GM12878 (cell line): ENCODE measurements around the gene USP50. TPM values are rescaled to one million over a fixed set of nuclear protein-coding genes. Genes with fewer than 3 reads are reported as not detected.
"Not testable (repeated sequence)": the region's sequence is repeated elsewhere in the genome, so short reads cannot be mapped to it uniquely, and the experiment has no call there.

ENCODE experiments used
- ATAC-seq: fragments of 200-7000 bp; cut with Tn5 transposase; 3 replicates; pipeline ENCODE4 v1.9.1; 2020; ENCODE audit warnings: mild to moderate bottlenecking, moderate library complexity
- BruUV-seq: library from RNA; stranded (reverse); fragments of 400-500 nt; replicated peaks from 2 replicates; lab custom pipeline; 2021; lab: Mats Ljungman, UMichigan
- CTCF ChIA-PET: fragments of 300-600 bp; sonication (Branson Sonifier 250); formaldehyde crosslinking; extraction: SDS; loops from one replicate; lab custom pipeline; 2021; ENCODE audit warnings: inconsistent platforms; lab: Yijun Ruan, JAX
- POLR2A ChIA-PET: fragments of 350-600 bp; formaldehyde crosslinking; extraction: SDS; loops from one replicate; lab custom pipeline; 2021; ENCODE audit warnings: inconsistent platforms; lab: Charles Lee
- RAD21 ChIA-PET: fragments of 300-600 bp; sonication (Branson Sonifier 250); formaldehyde crosslinking; loops from one replicate; lab custom pipeline; 2023; ENCODE audit warnings: antibody characterized with exemption; ENCODE audit not compliant: unreplicated experiment; lab: Charles Lee
- SMC1A ChIA-PET: fragments of 300-600 bp; sonication (Branson Sonifier 250); formaldehyde crosslinking; loops from one replicate; lab custom pipeline; 2023; ENCODE audit not compliant: unreplicated experiment, uncharacterized antibody; lab: Charles Lee
- DNase-seq: peaks from one replicate; pipeline ENCODE4 v3.0.0-alpha.2; 2011; ENCODE audit warnings: low read depth, low spot score
- FAIRE-seq: peaks from 3 replicates; lab custom pipeline; 2011; peaks lifted over from hg19 to GRCh38; lab: Jason Lieb, UNC
- H2AFZ ChIP-seq: 2 replicates; pipeline ENCODE4 v1.6.0; 2011; ENCODE audit warnings: low read depth, low read length, control low read depth; ENCODE audit not compliant: control insufficient read depth
- H3K27ac ChIP-seq: 2 replicates; pipeline ENCODE4 v1.5.1; 2011; ENCODE audit warnings: control low read depth; ENCODE audit not compliant: control insufficient read depth, insufficient read depth
- H3K27me3 ChIP-seq, 2 experiments: replicated peaks in 1 of 2; 2 replicates each; pipeline versions ENCODE4 v1.6.0 to v1.6.1; 2011; ENCODE audit warnings: low read length in 1 of 2; ENCODE audit not compliant: control insufficient read depth in 2 of 2, insufficient read depth in 2 of 2
- H3K36me3 ChIP-seq, 2 experiments: 2 replicates each; pipeline ENCODE4 v1.5.1; 2011; ENCODE audit warnings: low read length in 1 of 2; ENCODE audit not compliant: control insufficient read depth in 2 of 2, insufficient read depth in 2 of 2
- H3K4me1 ChIP-seq: 2 replicates; pipeline ENCODE4 v1.6.1; 2011; ENCODE audit warnings: mild to moderate bottlenecking, low read length, moderate library complexity, mixed read lengths; ENCODE audit not compliant: control insufficient read depth, insufficient read depth
- H3K4me2 ChIP-seq: 2 replicates; pipeline ENCODE4 v1.6.0; 2011; ENCODE audit warnings: control low read depth; ENCODE audit not compliant: control insufficient read depth, insufficient read depth
- H3K4me3 ChIP-seq: fragments of 200-600 bp; sonication (generic); 2 replicates; pipeline ENCODE4 v1.5.1; 2016
- H3K79me2 ChIP-seq: 2 replicates; pipeline ENCODE4 v1.6.0; 2011; ENCODE audit warnings: low read length; ENCODE audit not compliant: control insufficient read depth, insufficient read depth
- H3K9ac ChIP-seq: 2 replicates; pipeline ENCODE4 v1.8.0; 2011; ENCODE audit warnings: low read length, control low read depth, mixed read lengths; ENCODE audit not compliant: control insufficient read depth, insufficient read depth
- H3K9me3 ChIP-seq: replicated peaks from 3 replicates; pipeline ENCODE4 v1.5.1; 2011; ENCODE audit warnings: mild to moderate bottlenecking, low read length; ENCODE audit not compliant: control insufficient read depth, insufficient read depth
- H4K20me1 ChIP-seq: 2 replicates; pipeline ENCODE4 v1.6.0; 2011; ENCODE audit not compliant: control insufficient read depth, insufficient read depth
- ASH2L ChIP-seq: fragments of 300-600, 200-600 bp; sonication (generic); IDR thresholded peaks from 2 replicates; pipeline ENCODE4 v1.6.1; 2017; ENCODE audit warnings: low read depth, mild to moderate bottlenecking, borderline replicate concordance
- CHD1 ChIP-seq: IDR thresholded peaks from 2 replicates; pipeline ENCODE4 v1.6.1; 2012; ENCODE audit warnings: low read depth, low read length, improper control_type of control experiment
- LARP7 ChIP-seq: fragments of 450-650 bp; IDR thresholded peaks from 2 replicates; pipeline ENCODE4 v1.6.1; 2017; ENCODE audit warnings: mild to moderate bottlenecking
- NR2F1 ChIP-seq: fragments of 450-650 bp; conservative IDR thresholded peaks from 2 replicates; pipeline ENCODE4 v1.6.1; 2017; ENCODE audit warnings: mild to moderate bottlenecking
- SMC3 ChIP-seq: IDR thresholded peaks from 2 replicates; pipeline ENCODE4 v1.6.1; 2011; ENCODE audit warnings: low read length, improper control_type of control experiment, borderline replicate concordance
- WGBS: methylation state at CpG from one replicate; pipeline ENCODE4 v1.1.6; 2016; ENCODE audit warnings: low lambda C conversion rate; ENCODE audit not compliant: insufficient replicate concordance, insufficient coverage; ENCODE audit errors: missing lambda C conversion rate; 5-methylcytosine and 5-hydroxymethylcytosine counted together
- in situ Hi-C: fragments of 300-500 bp; cut with MboI; formaldehyde crosslinking; loops from 9 replicates; pipeline ENCODE4 v1.14.3; 2018; ENCODE audit warnings: mixed read lengths
- intact Hi-C: fragments of 100-400 bp; cut with micrococcal nuclease; formaldehyde crosslinking; loops from one replicate; pipeline ENCODE4 v1.14.2; 2022; ENCODE audit not compliant: unreplicated experiment
- polyA plus RNA-seq, 11 experiments: library from polyadenylated mRNA; depleted of rRNA in 4 of 11; unstranded in 6 of 11; stranded (reverse) in 5 of 11; fragments of >200 nt; fragmentation: Nextera tagmentation in 4 of 11; fragmentation: Illumina TruSeq in 1 of 11; extraction: Ambion mirVana in 4 of 11; extraction: Trizol in 1 of 11; gene quantifications; 1 replicate in 1 of 11; 2 replicates in 10 of 11; pipeline versions ENCODE4 v1.2.1 to v1.2.3, GENCODE V29; 2011 to 2016; ENCODE audit warnings: inconsistent platforms in 2 of 11, missing spikeins in 2 of 11, low read depth in 1 of 11
- total RNA-seq, 4 experiments: library from RNA; depleted of rRNA in 3 of 4; stranded (reverse); fragments of >200 nt in 3 of 4; fragmentation: Illumina TruSeq in 1 of 4; extraction: Trizol in 1 of 4; gene quantifications; 2 replicates each; pipeline versions ENCODE4 v1.2.1 to v1.2.3, GENCODE V29; 2013 to 2021
- TF ChIP-seq, protein P1 (sequence below): fragments of 450-650 bp; IDR thresholded peaks from 2 replicates; pipeline ENCODE4 v1.6.1; 2017; ENCODE audit warnings: mild to moderate bottlenecking

USP50 gene
- total and polyA plus RNA-seq, 10 of the 15 experiments (the other 5 are each of a cell fraction or from before 2014, with no cell fraction given): 0.15 to 0.21 (median 0.19) TPM; not detected in 7

DNA sequence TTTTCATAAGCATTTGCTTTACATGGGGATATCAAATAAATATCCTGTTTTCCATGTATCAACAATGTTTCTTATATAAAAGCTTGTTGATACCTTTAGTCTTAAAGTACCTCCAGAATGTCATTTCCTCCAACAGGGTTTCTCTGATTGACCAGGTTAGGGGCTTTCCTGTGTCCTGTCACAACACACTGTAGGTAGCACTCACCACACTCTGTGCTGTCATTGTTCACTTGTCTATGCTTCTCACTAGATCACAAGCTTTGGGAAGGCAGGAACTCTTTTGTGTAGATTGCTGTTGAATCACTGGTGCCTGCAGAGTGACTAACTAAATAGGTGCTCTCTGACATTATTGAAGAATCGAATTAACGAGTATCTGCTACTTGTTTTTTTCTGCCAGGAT, 49.8 kb downstream of the USP50 start:
- peak; percentile 57 for ATAC-seq
- in situ Hi-C loops: no loop called here
- Histone ChIP-seq H3K36me3 (peaks cover 7 to 41% of the 10 kb centered on the region in 2 experiments), H4K20me1 (no peaks in the 10 kb centered on the region), H3K79me2 (no peaks in the 10 kb centered on the region), H3K4me2 (no peak overlapping the region), H3K4me3 (no peak overlapping the region), H3K27ac (no peak overlapping the region), H3K9ac (no peak overlapping the region), H3K4me1 (no peaks in the 10 kb centered on the region), H2AFZ (no peak overlapping the region), H3K9me3 (no peaks in the 10 kb centered on the region), H3K27me3 (no peaks in the 10 kb centered on the region)
- ChIA-PET RAD21 (no interaction called here), CTCF (interaction anchor here (1.3 kb wide), 1 partner anchor 140 kb away, joined by 3 read pairs; no protein-coding TSS in a partner anchor), POLR2A (no interaction called here), SMC1A (no interaction called here)
- no TSS peak for BruUV-seq
- TF ChIP-seq LARP7: no peak
- TF ChIP-seq, protein P1, sequence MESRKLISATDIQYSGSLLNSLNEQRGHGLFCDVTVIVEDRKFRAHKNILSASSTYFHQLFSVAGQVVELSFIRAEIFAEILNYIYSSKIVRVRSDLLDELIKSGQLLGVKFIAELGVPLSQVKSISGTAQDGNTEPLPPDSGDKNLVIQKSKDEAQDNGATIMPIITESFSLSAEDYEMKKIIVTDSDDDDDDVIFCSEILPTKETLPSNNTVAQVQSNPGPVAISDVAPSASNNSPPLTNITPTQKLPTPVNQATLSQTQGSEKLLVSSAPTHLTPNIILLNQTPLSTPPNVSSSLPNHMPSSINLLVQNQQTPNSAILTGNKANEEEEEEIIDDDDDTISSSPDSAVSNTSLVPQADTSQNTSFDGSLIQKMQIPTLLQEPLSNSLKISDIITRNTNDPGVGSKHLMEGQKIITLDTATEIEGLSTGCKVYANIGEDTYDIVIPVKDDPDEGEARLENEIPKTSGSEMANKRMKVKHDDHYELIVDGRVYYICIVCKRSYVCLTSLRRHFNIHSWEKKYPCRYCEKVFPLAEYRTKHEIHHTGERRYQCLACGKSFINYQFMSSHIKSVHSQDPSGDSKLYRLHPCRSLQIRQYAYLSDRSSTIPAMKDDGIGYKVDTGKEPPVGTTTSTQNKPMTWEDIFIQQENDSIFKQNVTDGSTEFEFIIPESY: no peak
- TF ChIP-seq ASH2L: no peak
- no peak for TF ChIP-seq NR2F1
- no peak for TF ChIP-seq SMC3
- TF ChIP-seq CHD1: no peak
- DNase-seq: no peak
- no peak for FAIRE-seq
- 97% methylated on average over 2 of the region's 2 CpGs for WGBS
- intact Hi-C loops: no loop called here

DNA sequence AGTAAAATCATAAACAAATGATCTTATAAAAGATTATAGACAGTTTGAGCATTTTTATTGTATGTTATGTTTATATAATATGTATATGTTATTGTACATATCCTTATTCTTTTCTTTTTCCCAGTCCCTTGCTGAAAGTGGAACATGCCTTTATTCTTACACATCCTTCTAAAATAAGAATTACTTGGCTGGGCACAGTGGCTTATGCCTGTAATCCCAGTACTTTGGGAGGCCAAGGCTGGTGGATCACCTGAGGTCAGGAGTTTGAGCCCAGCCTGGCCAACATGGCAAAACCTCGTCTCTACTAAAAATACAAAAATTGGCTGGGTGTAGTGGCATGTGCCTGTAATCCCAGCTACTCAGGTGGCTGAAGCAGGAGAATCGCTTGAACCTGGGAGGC, 51.9 kb downstream of the USP50 start:
- H3K4me1 ChIP-seq, ATAC-seq, FAIRE-seq, H3K79me2 ChIP-seq, intact Hi-C loops, H3K9ac ChIP-seq, H3K27ac ChIP-seq, DNase-seq, SMC1A ChIA-PET, H3K4me3 ChIP-seq, H3K4me2 ChIP-seq, BruUV-seq, H4K20me1 ChIP-seq, in situ Hi-C loops, RAD21 ChIA-PET, CTCF ChIA-PET, H3K27me3 ChIP-seq, H2AFZ ChIP-seq, H3K9me3 ChIP-seq: not testable (repeated sequence)
- 100% methylated on average over 2 of the region's 2 CpGs for WGBS
- peaks cover 7 to 45% of the 10 kb centered on the region in 2 experiments for H3K36me3 ChIP-seq
- POLR2A ChIA-PET: interaction anchor here (0.6 kb wide), 1 partner anchor 1244 kb away, joined by 4 read pairs; no protein-coding TSS in a partner anchor
